H54 (cell line): ENCODE measurements around the gene CD55.
A peak's percentile ranks its signal among the peaks of the same experiment; 100 is the strongest.
"Not testable (repeated sequence)": the region's sequence is repeated elsewhere in the genome, so short reads cannot be mapped to it uniquely, and the experiment has no call there.

Experiments used
- DNase-seq: peaks from one replicate; pipeline ENCODE4 v3.0.0; 2011; ENCODE audit warnings: low spot score, mixed read lengths; ENCODE audit not compliant: insufficient read length
- FAIRE-seq: peaks from 3 replicates; lab custom pipeline; 2011; peaks lifted over from hg19 to GRCh38; lab: Jason Lieb, UNC
- POLR2A ChIP-seq: IDR thresholded peaks from 2 replicates; pipeline ENCODE4 v1.6.1; 2011; ENCODE audit warnings: low read depth, mild to moderate bottlenecking, low read length

CD55 gene

DNA sequence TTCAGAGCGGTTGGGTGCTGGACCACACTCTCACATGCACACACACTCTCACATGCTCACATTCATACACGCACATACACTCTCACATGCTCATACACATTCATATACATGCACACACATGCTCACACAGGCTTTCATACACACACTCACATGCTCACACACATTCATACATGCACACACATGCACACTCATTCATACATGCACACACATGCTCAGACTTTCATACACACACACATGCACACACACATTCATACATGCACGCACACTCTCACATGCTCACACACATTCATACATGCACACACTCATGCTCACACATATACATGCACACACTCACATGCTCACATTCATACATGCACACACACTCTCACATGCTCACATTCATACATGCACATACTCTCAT lies 6.0 kb upstream of the CD55 start:
- no peak for TF ChIP-seq POLR2A
- DNase-seq, result no peak
- FAIRE-seq, result no peak

DNA sequence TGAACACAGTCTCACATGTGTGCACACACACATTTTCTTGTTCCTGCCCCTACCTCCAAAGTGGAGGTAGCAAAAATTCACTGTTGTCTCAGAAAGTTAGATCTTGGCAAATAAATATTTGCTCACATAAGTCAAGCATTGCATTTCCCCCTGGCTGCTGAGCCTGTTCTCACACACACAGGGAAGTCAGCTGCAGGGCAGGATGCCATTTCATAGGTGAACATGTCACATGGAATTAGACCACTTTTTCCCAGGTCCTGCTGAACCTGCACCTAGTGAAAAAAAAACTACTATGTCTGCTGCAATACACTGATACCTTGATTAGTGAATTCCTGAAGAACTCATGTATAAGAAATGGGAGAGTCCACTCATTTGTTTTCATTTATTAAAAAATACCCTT lies 5.3 kb upstream of the CD55 start:
- TF ChIP-seq POLR2A, result no peak
- FAIRE-seq (no peak), DNase-seq (no peak)

DNA sequence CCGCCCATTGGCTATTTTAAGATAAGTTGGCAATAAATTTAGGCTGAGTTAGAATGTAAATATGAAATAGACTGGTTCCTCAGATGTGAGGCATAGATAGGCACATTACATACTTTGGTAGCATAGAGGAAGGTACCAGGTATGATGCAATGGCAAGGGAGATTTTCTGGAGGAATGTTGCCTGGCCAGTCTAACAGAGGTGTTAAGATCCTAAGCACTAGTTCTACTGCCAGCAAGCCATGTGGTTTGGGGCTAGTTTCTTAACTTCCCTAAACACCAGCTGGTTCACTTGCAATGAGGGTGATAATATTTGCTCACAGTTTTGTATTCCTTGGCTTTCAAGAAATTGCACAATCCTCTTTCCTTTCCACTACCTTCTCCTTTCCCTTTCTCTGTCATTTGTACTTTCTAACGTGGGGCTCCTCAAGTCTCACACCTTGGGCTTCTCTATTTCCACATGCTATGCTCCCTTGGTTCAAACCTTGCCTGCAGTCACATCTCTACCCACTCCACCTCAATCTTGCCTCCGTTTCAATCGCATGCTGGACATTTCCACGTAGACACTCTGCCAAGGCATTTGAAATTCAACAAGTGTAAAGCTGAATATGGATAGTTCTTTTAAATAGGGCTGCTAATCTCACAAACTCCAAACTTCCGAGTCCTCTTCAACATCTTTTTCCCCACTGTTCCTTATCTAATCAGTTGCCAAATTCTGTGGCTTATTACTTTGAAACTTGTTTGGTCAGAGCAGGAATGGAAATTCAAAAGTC lies 4.7 kb upstream of the CD55 start:
- FAIRE-seq, result no peak
- no peak for DNase-seq
- no peak for TF ChIP-seq POLR2A

DNA sequence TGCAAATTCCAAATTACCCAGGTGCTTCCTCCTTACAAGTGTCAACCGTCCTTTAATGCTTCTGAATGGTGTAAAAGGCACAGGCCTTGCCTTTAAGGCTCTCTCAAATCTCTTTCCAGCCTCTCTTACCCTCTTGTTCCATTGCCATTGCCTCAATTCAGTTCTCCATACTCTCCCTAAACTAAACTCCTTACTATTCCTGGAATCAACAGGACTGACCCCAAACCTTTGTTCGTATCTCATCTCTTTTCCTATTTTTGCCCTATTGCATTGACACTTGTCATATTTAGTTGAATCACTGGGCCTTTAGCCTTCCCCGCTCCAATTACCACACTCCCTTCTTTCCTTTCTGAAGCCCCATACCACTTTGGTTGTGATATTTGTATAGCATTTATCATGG lies 3.9 kb upstream of the CD55 start:
- no peak for FAIRE-seq
- DNase-seq, result no peak
- TF ChIP-seq POLR2A, result no peak

DNA sequence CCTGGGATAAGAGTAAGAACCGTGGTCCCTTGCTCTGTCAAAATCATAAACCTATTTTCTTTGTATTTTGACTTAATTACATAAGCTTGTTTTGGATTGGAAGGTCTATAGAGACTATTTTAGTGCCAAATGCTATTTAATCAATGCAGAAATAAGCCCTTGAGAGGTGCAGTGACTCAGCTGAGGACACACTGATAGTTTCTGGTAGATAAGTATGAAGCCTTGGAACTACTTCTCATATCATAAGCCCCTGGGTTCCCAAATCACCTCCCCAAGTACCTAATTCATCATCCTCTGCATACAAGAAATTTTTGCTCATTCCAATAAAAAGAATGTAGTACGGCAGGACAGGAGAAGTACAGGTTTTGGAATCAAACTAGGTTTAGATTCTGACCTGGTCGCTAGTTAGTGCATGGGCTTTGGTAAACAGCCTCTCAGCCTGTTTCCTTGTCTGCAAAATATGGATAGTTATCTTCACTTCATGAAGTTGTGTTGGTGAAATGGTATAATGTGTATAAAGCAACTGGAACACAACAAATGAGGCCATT lies 3.3 kb upstream of the CD55 start:
- DNase-seq, result no peak
- no peak for FAIRE-seq
- TF ChIP-seq POLR2A, result no peak

DNA sequence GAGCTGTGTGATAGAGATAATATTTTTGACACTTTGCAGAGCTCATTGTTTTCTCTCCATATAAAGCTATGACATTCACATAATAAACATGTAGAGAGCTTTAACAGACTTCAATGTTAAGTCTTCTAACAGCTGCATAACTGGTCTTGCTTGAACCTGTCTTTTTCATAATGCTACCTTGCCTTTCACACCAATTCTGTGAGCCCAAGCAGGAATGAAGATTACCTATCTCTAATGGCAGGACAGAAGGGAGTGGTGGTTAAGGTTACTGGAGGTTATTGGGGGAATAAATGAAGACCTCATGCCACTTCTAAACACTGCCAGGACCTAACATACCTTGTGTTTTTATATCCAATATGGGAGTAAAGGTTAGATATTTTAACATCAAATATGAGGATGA lies 2.3 kb upstream of the CD55 start:
- DNase-seq, result no peak
- TF ChIP-seq POLR2A, result no peak
- FAIRE-seq, result no peak

DNA sequence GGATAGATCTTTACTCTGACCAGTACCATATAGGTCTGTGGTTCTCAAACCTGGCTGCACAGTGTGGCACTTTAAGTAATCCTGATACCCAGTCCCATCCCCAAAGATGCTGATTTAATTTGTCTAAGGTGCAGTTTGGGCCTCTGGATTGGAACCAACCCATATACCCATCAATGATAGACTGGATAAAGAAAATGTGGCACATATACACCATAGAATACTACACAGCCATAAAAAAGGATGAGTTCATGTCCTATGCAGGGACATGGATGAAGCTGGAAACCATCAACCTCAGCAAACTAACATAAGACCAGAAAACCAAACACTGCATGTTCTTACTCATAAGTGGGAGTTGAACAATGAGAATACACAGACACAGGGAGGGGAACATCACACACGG lies 1.4 kb upstream of the CD55 start:
- not testable (repeated sequence) for DNase-seq, FAIRE-seq

DNA sequence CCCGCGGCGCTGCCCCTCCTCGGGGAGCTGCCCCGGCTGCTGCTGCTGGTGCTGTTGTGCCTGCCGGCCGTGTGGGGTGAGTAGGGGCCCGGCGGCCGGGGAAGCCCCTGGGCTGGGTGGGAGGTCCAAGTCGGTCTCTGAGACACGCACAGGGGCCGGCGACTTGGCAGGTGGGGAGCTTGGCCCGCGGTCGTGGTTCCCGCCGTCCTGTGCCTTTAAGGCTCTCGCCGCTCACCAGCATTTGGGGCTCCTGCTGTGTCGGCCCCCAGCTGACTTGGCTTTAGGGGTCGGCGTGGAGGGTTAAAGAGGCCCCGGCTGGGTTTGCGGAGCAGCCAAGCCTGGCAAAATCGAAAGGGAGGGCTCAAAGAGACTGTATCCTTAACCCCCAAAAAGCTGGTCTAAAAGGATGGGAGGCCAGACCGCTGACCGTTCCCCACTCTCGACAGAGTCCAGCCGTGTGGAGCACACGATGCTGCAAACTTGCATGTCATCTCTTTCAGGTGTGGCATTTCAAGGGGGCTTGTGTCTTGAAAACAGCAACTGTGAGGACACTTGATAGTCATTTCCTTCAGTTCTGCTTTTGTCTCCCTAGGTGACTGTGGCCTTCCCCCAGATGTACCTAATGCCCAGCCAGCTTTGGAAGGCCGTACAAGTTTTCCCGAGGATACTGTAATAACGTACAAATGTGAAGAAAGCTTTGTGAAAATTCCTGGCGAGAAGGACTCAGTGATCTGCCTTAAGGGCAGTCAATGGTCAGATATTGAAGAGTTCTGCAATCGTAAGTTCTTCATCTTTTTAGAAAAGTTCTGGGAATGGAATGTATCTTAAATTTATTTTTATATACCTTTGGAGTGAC lies 540 bp downstream of the CD55 start:
- FAIRE-seq (peak; percentile 48), DNase-seq (no peak)
- TF ChIP-seq POLR2A, result no peak

DNA sequence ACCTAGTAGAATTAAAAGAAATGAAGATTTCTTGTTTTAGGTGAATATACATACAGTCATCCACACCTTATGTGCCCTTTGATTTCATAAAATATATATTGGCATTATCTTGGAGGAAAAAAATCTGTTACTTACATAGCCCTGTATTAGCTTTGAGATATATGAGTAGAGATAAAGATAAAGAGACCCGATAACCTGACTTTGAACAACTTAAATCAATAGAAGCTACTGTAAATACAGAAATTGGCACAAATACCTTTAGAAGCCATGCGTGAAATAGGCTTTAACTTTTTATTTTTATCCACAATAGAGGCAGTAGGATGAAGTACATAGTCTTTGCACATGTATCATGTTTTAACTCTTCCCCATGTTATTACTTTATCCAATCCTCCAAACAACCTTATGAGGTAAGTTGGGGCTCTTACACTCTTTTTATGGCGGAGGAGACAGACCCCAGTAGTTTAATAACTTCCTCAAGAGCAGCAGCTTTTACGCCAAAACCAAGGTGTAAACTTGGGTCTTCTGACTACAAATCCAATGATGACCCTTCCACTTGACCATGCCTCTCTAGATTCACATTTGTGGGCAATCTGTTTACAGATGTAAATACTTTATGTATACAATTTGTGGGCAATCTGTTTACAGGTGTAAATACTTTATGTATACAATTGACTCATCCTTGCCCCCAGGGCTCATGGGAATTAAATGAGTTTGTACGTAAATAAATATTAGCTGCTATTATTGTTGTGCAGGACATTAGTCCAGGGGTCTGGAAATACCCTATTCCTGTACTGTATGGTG lies 2.1 kb downstream of the CD55 start:
- no peak for TF ChIP-seq POLR2A
- FAIRE-seq (no peak), DNase-seq (no peak)

DNA sequence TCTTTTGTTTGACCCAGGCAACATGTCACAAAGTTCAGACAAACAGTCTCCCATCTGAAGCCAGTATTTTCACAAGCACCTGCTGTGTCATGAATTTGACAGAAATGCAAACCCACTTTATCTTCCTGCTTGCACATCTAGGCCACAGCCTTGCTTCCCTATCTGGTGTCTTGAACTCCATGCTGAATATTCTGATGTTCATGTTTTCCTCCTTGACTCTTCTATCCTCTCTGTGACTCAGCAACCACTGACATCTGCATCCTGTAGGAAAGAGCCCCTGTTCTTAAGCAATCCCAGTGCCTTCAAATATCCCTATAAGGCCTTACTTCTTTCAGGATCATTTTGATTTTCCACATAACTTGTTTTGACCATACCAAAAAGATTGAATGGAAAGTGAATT lies 6.5 kb downstream of the CD55 start:
- FAIRE-seq, result peak; percentile 20
- DNase-seq, result no peak
- no peak for TF ChIP-seq POLR2A

DNA sequence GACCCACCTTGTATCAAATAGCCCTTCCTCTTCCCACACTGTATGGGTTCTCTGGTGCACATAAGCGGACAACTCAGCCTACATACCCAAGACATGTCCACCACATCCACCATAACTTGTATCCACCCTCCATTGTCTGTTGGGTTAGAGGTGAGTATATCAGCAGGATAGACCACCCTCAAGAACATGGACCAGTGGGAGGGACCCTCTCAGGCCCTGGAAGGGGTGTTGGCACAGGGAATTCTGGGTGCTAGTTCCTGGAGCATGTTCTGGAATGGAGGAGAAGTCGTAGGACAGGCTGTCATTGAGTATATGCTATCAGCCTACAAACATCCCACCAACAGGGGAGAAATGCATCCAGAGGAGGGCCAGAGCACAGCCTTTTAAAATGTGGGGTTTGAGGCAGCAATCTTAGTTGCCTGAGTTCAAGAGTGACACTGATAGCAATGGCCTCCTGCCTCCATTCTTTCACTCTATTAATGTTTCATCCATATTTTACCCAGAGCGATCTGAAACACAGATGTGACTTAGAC lies 7.5 kb downstream of the CD55 start:
- TF ChIP-seq POLR2A, result no peak
- DNase-seq (no peak), FAIRE-seq (no peak)

DNA sequence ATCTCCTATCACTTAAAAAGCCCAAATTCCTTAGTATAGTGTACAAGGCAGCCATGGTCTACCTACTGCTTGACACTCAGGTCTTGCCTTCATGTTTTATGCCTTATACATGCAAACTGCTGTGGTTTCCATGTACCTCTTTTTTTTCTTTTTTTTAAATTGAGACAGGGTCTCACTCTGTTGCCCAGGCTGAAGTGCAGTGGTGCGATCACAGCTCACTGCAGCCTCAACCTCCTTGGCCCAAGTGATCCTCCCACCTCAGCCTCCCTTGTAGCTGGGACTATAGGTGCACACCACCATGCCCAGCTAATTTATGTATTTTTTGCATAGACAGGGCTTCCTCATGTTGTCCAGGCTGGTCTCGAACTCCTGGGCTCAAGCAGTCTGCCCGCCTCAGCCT lies 8.0 kb downstream of the CD55 start:
- FAIRE-seq (no peak), DNase-seq (no peak)
- no peak for TF ChIP-seq POLR2A

DNA sequence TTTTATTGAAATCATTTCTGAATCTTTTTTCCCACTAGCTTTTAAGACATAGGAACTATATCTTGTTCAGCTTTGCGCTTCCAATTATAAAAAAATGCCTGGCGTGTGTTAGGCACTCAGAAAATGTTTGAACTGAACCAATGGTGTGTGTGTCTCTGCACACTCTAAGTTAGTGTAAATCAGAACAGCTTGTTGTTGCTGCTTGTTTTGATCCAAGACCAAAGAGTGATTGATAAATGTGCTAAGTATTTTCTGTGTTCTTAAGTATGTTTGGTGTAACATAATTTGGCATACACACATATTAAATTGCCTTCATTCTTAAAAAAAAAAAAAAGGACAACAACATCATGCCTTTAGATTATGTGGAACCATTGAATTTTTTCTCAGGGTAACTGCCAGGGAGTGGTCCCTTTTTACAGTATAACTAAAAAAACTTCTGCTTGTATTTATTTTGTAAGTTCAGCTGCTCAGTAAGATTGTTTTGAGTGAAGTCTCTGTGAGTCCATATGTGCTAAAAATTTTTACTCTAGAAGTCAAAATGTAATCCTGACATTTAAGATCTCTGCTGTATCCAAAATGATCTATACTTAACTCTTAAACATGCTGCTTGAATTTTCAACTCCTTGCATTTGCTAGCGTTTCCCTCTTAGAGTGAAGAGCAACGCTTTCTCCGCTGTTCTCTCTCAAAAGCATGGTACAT lies 8.7 kb downstream of the CD55 start:
- FAIRE-seq (no peak), DNase-seq (no peak)
- TF ChIP-seq POLR2A, result no peak
